ENCODE measurements around the gene SPACA5. TPM values are rescaled to one million over a fixed set of nuclear protein-coding genes. Genes with fewer than 3 reads are reported as not detected.

SPACA5 gene
- total and polyA plus RNA-seq, 2 donors (not counting 3 experiments of a cell fraction or from before 2014, with no cell fraction given), result not detected

GRCh38 chrX:48058621-48059295 lies 52.0 kb downstream of the SPACA5 start:
- H3K27me3 ChIP-seq (ENCODE audit: control insufficient read depth in 2 of 2, insufficient read depth in 2 of 2, low read length in 2 of 2), result no peaks in the 10 kb centered on the region
- dilution Hi-C loops (cut with MboI; ENCODE audit: extremely low pct_ligation_motif_present, low sequenced_read_pairs), result no loop called here
- POLR2A ChIA-PET, result no interaction called here
- no peak for DNase-seq (ENCODE audit: low read depth, low spot score)
- no peak overlapping the region for H3K9ac ChIP-seq (replicated peaks; ENCODE audit: extremely low read depth, insufficient read depth, low read length)
- no peak overlapping the region for H3K4me2 ChIP-seq (ENCODE audit: insufficient read depth, low read length)
- TF ChIP-seq FOS (IDR thresholded peaks at IDR 0.05; ENCODE audit: borderline replicate concordance, insufficient read depth, low read length), result no peak
- no peak for TF ChIP-seq POLR2AphosphoS5 (IDR thresholded peaks at IDR 0.05; ENCODE audit: insufficient read depth, low read depth, low read length)
- no peak for TF ChIP-seq GATA2 (IDR thresholded peaks at IDR 0.05; ENCODE audit: insufficient read depth, insufficient read length, low read depth, low read length)
- no peak for TF ChIP-seq MAX (IDR thresholded peaks at IDR 0.05; ENCODE audit: insufficient read depth, insufficient read length)
- TF ChIP-seq POLR2A (IDR thresholded peaks at IDR 0.05; ENCODE audit: low read depth, low read length), result no peak
- TF ChIP-seq JUN (IDR thresholded peaks at IDR 0.05; ENCODE audit: borderline replicate concordance, insufficient read depth, insufficient read length, low read depth), result no peak
- no peak for TF ChIP-seq MYC (IDR thresholded peaks at IDR 0.05; ENCODE audit: low read depth, low read length)
- no peak for TF ChIP-seq CTCF (IDR thresholded peaks at IDR 0.05; ENCODE audit: extremely low read depth in 1 of 2, insufficient read depth in 1 of 2, low read depth in 1 of 2, low read length in 2 of 2)
- TF ChIP-seq EZH2 (IDR thresholded peaks at IDR 0.05; ENCODE audit: borderline replicate concordance, low read depth, low read length, severe bottlenecking), result no peak
- H3K4me1 ChIP-seq (ENCODE audit: control insufficient read depth, extremely low read depth, insufficient read depth, low read length), result no peaks in the 10 kb centered on the region
- H3K4me3 ChIP-seq (replicated peaks in 1 of 3; ENCODE audit: insufficient read depth in 1 of 3, low read depth in 1 of 3, low read length in 3 of 3), result no peak overlapping the region
- H3K79me2 ChIP-seq (ENCODE audit: control insufficient read depth, insufficient read depth, low read length), result no peaks in the 10 kb centered on the region
- H3K36me3 ChIP-seq (ENCODE audit: control insufficient read depth in 2 of 2, extremely low read depth in 1 of 2, insufficient read depth in 2 of 2, low read length in 2 of 2), result peaks cover 0 to 2% of the 10 kb centered on the region in 2 experiments
- H4K20me1 ChIP-seq (replicated peaks; ENCODE audit: control insufficient read depth, extremely low read depth, insufficient read depth, low read length), result no peaks in the 10 kb centered on the region
- H2AFZ ChIP-seq (ENCODE audit: low read depth, low read length), result no peak overlapping the region
- intact Hi-C loops (cut with micrococcal nuclease), result no loop called here
- CTCF ChIA-PET, result no interaction called here
- no peak overlapping the region for H3K27ac ChIP-seq (ENCODE audit: insufficient read depth, low read depth, low read length)
- BruUV-seq (replicated peaks), result no TSS peak
- no peak for FAIRE-seq
- H3K9me3 ChIP-seq (replicated peaks; ENCODE audit: control insufficient read depth, insufficient read depth, low read length), result no peaks in the 10 kb centered on the region
- H3K9me1 ChIP-seq (replicated peaks; ENCODE audit: control insufficient read depth, extremely low read depth, insufficient read depth, low read length), result no peaks in the 10 kb centered on the region
